Activated T-cell treated with anti-CD3 and anti-CD28 coated beads for 48 hours (primary cell): ENCODE results near the gene VGLL4.
"Not testable (repeated sequence)": the region's sequence is repeated elsewhere in the genome, so short reads cannot be mapped to it uniquely, and the experiment has no call there.

Experiments
- DNase-seq: peaks from one replicate; pipeline ENCODE4 v3.0.0-alpha.2; 2020; ENCODE audit warnings: low read depth

VGLL4 gene

GRCh38 chr3:11643605-11644087 is at the start of gene VGLL4:
Gene VGLL4 (minus strand): TSS chr3:11643915. CDS start chr3:11643518, 397 bp downstream.
- DNase-seq, result peak; percentile 73

GRCh38 chr3:11692532-11692813 is 48.8 kb upstream of the VGLL4 start:
- no peak for DNase-seq

- DNase-seq, result no peak
Measured at GRCh38 chr3:11691767-11692531, 48.2 kb upstream of the VGLL4 start.

- DNase-seq, result no peak
Measured at GRCh38 chr3:11690863-11691766, 47.4 kb upstream of the VGLL4 start.

GRCh38 chr3:11689749-11690148 is 46.0 kb upstream of the VGLL4 start:
- DNase-seq, result no peak

- not testable (repeated sequence) for DNase-seq
Measured at GRCh38 chr3:11684980-11685379, 41.3 kb upstream of the VGLL4 start.

- DNase-seq, result no peak
Measured at GRCh38 chr3:11680509-11680908, 36.8 kb upstream of the VGLL4 start.

GRCh38 chr3:11679964-11680363 is 36.2 kb upstream of the VGLL4 start:
- no peak for DNase-seq

- no peak for DNase-seq
Measured at GRCh38 chr3:11672363-11672762, 28.6 kb upstream of the VGLL4 start.

- DNase-seq, result no peak
Measured at GRCh38 chr3:11671648-11672100, 28.0 kb upstream of the VGLL4 start.

- DNase-seq, result no peak
Measured at GRCh38 chr3:11668243-11669235, 24.8 kb upstream of the VGLL4 start.

GRCh38 chr3:11665331-11665730 is 21.6 kb upstream of the VGLL4 start:
- no peak for DNase-seq

GRCh38 chr3:11662392-11662990 is 18.8 kb upstream of the VGLL4 start:
- DNase-seq, result no peak

GRCh38 chr3:11661827-11662226 is 18.1 kb upstream of the VGLL4 start:
- DNase-seq, result no peak

GRCh38 chr3:11661052-11661656 is 17.4 kb upstream of the VGLL4 start:
- DNase-seq, result no peak

GRCh38 chr3:11660242-11660641 is 16.5 kb upstream of the VGLL4 start:
- DNase-seq, result no peak

GRCh38 chr3:11658180-11658579 is 14.5 kb upstream of the VGLL4 start:
- no peak for DNase-seq

- no peak for DNase-seq
Measured at GRCh38 chr3:11655196-11655928, 11.6 kb upstream of the VGLL4 start.

- DNase-seq, result no peak
Measured at GRCh38 chr3:11654166-11654565, 10.5 kb upstream of the VGLL4 start.
